Tibial nerve (tissue), 4 donors: ENCODE data around the gene NUCB2.

Experiments used
- CTCF ChIP-seq, 5 experiments: fragments of 200-600 bp in 3 of 5; fragments of 450-650 bp in 2 of 5; sonication (generic) in 3 of 5; IDR thresholded peaks; one replicate each; pipeline ENCODE4 v1.5.1; 2016 to 2019; ENCODE audit warnings: antibody characterized with exemption in 5 of 5, mild to moderate bottlenecking in 3 of 5, moderate library complexity in 2 of 5
- EP300 ChIP-seq, 2 donors: sonication (generic); formaldehyde crosslinking; IDR thresholded peaks; one replicate each; pipeline ENCODE4 v1.6.1; 2017; ENCODE audit warnings: antibody characterized with exemption in 2 of 2, mild to moderate bottlenecking in 1 of 2
- POLR2A ChIP-seq, 2 donors: fragments of 450-650 bp; IDR thresholded peaks; one replicate each; pipeline ENCODE4 v1.6.1; 2017; ENCODE audit warnings: antibody characterized with exemption in 2 of 2, mild to moderate bottlenecking in 2 of 2, moderate library complexity in 2 of 2

- TF ChIP-seq CTCF (IDR thresholded peaks at IDR 0.05) (no peak), POLR2A (IDR thresholded peaks at IDR 0.05) (no peak), EP300 (IDR thresholded peaks at IDR 0.05) (no peak)
Observed at GRCh38 chr11:17375547-17375946, 99.0 kb downstream of the NUCB2 start.
